GM13976 (cell line): ENCODE results near the gene NELL1.
"Not testable (repeated sequence)": the region's sequence is repeated elsewhere in the genome, so short reads cannot be mapped to it uniquely, and the experiment has no call there.

ENCODE experiments used
- DNase-seq: peaks from one replicate; pipeline ENCODE4 v3.0.0; 2012; ENCODE audit warnings: low spot score
- in situ Hi-C: fragments of 300-500 bp; cut with MboI; formaldehyde crosslinking; loops from one replicate; pipeline ENCODE4 v1.12.0; 2022; ENCODE audit warnings: low sequenced_read_pairs, mixed read lengths, inconsistent platforms; ENCODE audit not compliant: unreplicated experiment
- TF ChIP-seq, protein P1 (sequence below): IDR thresholded peaks from 2 replicates; pipeline ENCODE4 v1.5.1; 2012; ENCODE audit warnings: borderline replicate concordance, mild to moderate bottlenecking; ENCODE audit not compliant: insufficient read depth; ENCODE audit errors: extremely low read depth, missing control alignments, control extremely low read depth

NELL1 gene

DNA sequence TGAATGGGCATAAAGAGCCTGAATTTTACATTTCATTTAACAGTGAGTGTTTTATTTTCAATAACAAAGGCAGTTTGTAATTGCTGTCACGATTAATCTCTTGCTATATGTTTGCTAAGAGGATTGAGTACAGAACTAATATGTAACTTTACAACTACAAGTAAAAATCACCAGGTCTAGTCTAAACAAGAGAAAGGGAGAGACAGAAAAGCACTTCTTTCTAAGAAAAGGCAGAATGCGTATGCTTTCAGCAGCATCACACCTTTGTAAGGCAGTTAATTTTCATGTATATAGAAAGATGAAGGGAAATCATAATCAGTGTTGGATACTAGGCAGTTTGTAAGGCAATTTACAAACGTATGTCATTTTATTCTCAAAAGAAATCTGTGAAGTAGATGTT, 169.8 kb downstream of the NELL1 start:
- DNase-seq = no peak
- TF ChIP-seq, protein P1, sequence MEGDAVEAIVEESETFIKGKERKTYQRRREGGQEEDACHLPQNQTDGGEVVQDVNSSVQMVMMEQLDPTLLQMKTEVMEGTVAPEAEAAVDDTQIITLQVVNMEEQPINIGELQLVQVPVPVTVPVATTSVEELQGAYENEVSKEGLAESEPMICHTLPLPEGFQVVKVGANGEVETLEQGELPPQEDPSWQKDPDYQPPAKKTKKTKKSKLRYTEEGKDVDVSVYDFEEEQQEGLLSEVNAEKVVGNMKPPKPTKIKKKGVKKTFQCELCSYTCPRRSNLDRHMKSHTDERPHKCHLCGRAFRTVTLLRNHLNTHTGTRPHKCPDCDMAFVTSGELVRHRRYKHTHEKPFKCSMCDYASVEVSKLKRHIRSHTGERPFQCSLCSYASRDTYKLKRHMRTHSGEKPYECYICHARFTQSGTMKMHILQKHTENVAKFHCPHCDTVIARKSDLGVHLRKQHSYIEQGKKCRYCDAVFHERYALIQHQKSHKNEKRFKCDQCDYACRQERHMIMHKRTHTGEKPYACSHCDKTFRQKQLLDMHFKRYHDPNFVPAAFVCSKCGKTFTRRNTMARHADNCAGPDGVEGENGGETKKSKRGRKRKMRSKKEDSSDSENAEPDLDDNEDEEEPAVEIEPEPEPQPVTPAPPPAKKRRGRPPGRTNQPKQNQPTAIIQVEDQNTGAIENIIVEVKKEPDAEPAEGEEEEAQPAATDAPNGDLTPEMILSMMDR = no peak
- in situ Hi-C loops = no loop called here

DNA sequence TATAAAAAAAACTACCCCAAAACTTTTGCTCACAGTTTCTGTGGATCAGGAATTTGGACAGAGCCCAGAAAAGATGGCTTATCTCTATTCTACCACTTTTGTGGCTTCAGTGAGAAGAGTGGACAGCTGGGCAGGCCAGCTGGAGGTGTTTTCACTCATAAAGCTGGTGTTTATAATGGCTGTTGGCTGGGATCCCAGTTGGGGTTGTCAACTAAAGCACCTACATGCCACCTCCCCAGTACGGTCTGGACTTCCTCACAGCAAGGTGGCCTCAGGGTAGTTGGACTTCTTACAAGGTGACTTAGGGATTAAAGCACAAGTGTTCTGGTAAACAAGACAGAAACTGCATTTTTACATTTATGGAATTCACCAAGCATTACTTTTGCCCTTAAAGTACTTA, 171.0 kb downstream of the NELL1 start:
- in situ Hi-C loops = no loop called here
- no peak for DNase-seq
- TF ChIP-seq, protein P1 = no peak

DNA sequence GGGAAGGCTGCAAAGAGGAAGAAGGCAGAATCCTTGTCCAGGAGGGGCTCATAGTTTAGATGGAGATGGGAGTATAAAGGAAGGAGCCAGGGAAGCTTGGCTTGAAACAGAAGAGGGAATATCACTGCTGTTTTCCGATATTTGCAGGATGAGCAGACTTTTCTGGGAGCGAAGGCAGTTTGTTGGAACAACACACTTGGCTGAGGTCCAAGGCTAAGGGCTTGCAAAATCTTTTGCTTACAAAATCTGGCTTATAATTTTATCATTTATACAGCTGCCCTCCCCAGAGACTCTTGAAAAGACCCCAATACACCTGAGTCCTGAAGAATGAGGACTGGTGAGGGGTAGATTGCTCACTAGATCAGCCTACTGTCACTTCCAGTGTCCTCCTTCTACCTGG, 174.8 kb downstream of the NELL1 start:
- TF ChIP-seq, protein P1 = no peak
- in situ Hi-C loops = no loop called here
- DNase-seq = no peak

DNA sequence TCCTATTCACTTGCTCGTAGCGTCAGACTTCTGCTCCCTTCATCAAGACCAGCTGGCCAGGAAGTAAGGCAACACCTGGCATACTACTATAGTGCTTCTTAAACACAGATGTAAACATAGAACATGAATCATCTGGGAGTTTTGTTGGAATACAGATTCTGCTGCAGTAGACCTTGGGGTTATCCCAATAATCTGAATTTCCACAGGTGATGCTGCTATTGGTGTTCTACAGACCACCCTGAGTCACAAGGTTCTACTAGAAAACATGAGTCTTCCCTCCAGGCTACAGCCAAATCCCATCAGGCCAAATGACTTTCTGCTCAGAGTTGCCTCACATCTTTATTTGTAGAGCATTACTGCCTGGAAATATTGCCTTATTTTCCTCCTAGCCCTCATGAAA, 175.2 kb downstream of the NELL1 start:
- TF ChIP-seq, protein P1 = no peak
- no peak for DNase-seq
- in situ Hi-C loops = no loop called here

DNA sequence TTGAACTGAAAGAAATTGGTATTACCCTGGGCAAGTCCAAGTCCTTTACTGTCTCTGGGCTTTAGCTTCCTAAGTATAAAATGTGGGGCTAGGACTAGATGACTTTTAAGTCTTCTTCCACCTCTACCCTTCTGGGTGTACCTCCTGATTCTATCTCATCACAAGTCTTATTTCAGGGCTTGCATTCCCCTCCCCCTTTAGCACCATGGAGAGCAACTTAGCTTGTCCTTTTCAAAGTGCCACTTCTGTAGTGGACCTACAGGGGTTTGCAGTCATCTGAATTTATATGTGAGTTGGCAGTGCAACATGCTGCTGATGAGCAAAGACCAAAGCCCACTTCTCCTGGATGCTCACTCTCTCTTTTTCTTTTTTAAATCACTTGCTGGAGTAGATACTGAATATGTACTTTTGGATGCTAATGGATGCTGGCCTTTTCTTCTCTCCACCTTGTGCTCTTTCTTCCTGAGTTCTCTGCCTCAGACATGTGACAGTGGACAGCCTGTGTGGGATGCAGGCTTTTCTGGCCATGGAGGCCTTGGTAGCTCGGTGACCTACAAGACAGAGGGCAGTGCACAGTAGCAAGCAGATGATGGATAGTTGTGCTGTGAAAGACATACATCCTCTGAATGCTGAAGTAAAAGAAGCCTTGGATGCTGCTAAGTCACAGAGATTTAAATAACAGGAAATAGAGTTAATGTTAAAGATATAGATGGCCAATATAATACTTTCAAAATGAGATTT, 185.0 kb downstream of the NELL1 start:
- TF ChIP-seq, protein P1 = no peak
- in situ Hi-C loops = no loop called here
- DNase-seq = no peak

DNA sequence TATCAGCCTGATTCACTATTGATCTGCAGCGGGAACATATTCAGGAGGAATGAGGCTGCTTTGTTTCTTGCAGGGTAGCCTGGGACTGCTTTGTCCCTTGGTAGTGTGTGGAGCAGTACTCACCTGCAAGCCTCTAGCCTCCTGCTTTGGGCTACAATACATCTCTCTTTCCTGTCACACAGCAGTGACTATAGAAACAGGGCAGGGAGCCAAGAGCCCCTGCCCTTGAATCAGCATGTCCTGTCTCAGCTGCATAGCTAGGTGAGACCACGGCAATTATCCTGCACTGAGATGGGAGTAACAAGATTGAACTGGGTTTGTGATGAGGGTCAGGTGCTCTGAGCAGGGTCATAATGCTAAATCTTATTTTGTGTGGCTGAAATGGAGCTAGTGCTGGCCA, 191.9 kb downstream of the NELL1 start:
- no peak for DNase-seq
- in situ Hi-C loops = no loop called here
- TF ChIP-seq, protein P1 = no peak

DNA sequence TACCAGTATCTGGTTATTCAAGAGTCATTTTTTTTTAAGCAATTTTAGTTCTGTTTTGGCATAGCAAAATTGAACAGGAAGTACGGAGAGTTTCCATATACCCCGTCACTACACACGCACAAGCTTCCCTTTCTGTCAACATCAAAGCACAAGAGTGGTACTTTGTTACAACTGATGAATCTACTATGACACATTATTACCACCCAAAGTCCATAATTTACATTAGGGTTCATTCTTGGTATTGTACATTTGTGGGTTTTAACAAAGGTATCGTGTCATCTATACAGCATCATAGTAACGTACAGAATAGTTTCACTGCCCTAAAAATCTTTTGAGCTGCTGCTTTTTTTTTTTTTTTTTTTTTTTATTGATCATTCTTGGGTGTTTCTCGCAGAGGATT, 192.9 kb downstream of the NELL1 start:
- DNase-seq, in situ Hi-C loops: not testable (repeated sequence)
